Fibroblast of villous mesenchyme (primary cell): ENCODE measurements around the gene FAM193A. TPM values are rescaled to one million over a fixed set of nuclear protein-coding genes. Genes with fewer than 3 reads are reported as not detected.

Experiments used
- DNase-seq: peaks from one replicate; pipeline ENCODE4 v3.0.0-alpha.2; 2010; ENCODE audit warnings: low read depth
- H3K4me3 ChIP-seq: 2 replicates; pipeline ENCODE4 v1.5.1; 2011; ENCODE audit warnings: low read depth, mild to moderate bottlenecking, low read length
- total RNA-seq: library from RNA; depleted of rRNA; stranded (reverse); fragments of >200 nt; gene quantifications from 2 replicates; pipeline ENCODE4 v1.2.3, GENCODE V29; 2012
- TF ChIP-seq, protein P1 (sequence below): IDR thresholded peaks from 2 replicates; pipeline ENCODE4 v1.5.1; 2012; ENCODE audit warnings: low read depth, mild to moderate bottlenecking, low read length; ENCODE audit not compliant: insufficient read depth

The FAM193A gene
- total RNA-seq, 1 donor, result 23.7 TPM

DNA sequence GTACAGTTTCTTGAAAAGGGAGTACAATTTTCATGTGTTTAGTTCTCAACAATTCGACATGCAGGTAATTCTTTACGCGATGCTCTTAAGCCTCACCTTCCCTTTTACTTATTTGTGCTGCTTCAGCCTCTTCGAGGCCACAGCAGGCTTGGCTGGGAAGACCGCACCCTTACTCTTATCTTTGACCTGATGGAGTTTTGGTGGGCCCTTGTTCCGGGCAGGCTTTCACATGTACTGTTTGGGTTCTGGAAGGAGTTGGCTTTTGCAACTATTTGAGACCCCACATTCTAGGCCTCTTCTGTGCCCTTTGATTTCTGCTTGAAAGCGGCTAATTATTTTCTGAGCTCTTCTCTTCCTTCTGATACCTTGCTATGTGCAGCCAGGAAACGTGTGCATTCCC is 60.2 kb downstream of the FAM193A start:
- TF ChIP-seq, protein P1, sequence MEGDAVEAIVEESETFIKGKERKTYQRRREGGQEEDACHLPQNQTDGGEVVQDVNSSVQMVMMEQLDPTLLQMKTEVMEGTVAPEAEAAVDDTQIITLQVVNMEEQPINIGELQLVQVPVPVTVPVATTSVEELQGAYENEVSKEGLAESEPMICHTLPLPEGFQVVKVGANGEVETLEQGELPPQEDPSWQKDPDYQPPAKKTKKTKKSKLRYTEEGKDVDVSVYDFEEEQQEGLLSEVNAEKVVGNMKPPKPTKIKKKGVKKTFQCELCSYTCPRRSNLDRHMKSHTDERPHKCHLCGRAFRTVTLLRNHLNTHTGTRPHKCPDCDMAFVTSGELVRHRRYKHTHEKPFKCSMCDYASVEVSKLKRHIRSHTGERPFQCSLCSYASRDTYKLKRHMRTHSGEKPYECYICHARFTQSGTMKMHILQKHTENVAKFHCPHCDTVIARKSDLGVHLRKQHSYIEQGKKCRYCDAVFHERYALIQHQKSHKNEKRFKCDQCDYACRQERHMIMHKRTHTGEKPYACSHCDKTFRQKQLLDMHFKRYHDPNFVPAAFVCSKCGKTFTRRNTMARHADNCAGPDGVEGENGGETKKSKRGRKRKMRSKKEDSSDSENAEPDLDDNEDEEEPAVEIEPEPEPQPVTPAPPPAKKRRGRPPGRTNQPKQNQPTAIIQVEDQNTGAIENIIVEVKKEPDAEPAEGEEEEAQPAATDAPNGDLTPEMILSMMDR, result no peak
- no peak overlapping the region for H3K4me3 ChIP-seq
- DNase-seq, result no peak

DNA sequence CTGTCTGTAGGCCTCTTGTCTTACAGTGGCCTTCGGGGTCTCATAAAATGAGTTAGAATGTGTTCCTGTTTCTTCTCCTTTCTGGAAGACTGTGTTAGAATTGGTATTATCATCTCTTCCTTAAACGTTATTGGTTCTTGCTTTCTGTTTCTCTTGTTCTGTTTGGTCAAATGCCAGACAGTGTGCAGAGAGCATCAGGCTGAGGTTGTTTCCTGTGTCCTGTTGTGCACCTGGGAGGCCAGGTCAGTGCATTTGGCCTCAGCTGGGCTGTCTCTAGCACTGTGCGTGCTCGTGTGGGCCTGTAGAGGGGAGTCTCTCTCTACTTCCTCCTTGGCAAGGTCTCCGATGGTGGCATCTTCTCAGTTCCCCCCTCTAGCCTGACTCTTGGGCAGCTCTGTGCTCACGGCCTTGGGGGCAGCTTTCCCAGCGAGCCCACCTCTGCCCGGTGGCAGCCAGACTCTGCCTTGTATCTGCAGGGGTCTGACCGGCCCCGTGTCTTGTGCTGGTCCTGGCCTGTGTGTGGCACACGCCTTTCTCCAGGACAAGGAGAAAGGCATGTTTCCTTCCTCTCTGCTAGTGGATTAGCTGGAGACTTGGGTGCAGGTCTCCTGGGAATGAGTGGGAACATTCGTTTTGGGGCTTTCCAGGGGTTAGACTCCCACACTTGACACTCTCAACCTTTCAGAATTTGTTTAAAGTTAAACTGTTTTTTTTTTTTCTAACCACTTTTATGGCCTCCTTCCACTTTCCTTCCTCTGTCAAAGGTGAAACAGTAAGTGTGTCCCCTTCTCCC is 62.3 kb downstream of the FAM193A start:
- no peak overlapping the region for H3K4me3 ChIP-seq
- TF ChIP-seq, protein P1, result no peak
- DNase-seq, result peak; percentile 41

DNA sequence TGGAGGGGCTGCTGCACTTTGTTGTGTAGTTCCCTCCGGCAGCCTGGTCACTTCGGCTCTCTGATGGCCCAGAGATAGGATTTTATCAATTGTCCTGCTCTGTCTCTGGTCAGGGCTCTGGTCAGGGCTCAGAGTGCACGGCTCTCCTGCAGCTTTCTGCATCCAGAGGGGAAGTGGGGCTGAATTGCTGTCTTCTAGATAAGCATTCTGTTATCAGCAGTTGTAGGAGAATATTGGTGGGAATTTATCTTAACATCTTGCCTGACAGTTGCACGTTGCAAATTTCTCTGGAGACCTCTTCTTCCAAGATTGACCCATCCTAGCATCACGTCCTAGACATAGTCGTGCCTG is 62.8 kb downstream of the FAM193A start:
- DNase-seq, result no peak
- H3K4me3 ChIP-seq, result no peak overlapping the region
- TF ChIP-seq, protein P1, result no peak

DNA sequence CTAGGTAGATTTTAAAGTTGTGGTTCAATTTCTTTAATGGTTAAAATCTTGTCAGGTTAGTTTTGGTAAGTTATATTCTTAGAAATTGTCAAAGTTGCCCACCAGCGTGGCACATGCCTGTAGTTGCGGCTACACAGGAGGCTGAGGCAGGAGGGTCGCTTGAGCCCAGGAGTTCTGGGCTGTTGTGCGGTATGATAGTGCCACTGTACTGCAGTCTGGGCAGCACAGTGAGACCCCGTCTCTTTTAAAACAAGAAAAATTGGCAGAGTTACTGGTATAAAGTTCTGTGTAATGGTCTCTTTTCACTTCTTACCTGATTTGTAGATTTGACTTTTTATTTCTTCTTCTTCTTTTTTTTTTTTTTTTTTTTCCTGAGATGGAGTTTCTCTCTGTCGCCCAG is 64.4 kb downstream of the FAM193A start:
- DNase-seq, result no peak
- TF ChIP-seq, protein P1, result no peak
- no peak overlapping the region for H3K4me3 ChIP-seq

DNA sequence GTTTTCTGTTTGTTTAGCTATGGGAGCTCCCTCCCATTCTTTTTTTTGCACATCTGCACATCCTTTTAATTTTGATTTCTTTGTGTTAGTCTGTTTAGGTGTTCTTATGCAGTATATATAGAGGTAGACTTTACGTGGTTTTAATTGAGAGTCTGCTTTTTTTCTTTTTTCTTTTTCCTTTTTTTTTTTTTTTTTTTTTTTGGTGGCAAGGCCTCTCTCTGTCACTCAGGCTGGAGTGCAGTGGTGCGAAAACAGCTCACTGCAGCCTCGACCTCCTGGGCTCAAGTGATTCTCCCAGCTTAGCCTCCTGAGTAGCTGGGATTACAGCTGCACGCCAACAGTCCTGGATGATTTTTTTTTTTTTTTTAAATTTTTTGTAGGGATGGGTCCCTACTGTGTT is 68.2 kb downstream of the FAM193A start:
- DNase-seq, result no peak
- TF ChIP-seq, protein P1, result no peak

DNA sequence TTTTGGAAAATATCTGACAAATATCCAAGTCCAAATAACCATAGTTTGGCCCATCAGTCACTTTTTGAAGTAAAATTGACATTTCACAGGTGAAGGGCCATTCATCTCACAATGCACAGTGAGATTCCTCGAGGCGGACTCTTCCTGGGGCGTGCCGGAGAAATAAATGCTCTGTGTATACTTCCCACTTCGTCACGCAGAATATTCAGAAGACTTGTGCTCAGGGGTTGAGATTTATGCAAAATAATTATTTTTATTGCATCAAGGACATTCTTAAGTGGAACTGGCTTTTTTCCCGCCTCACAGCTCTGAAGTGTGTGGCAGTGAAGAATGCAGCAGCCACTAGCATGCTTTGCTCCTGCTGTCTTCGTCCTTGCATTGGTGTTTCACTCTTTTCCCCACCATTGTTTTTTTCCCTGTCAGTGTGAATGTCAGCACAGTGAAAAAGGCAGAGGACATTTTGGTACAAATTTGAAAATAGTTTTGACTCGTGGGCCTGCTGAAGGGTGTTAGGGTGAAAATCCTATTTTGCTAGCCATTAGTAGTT is 70.6 kb downstream of the FAM193A start:
- H3K4me3 ChIP-seq, result no peak overlapping the region
- TF ChIP-seq, protein P1, result no peak

More for the DNA sequence above, 68.2 kb downstream of the FAM193A start:
- H3K4me3 ChIP-seq, result no peak overlapping the region

DNA sequence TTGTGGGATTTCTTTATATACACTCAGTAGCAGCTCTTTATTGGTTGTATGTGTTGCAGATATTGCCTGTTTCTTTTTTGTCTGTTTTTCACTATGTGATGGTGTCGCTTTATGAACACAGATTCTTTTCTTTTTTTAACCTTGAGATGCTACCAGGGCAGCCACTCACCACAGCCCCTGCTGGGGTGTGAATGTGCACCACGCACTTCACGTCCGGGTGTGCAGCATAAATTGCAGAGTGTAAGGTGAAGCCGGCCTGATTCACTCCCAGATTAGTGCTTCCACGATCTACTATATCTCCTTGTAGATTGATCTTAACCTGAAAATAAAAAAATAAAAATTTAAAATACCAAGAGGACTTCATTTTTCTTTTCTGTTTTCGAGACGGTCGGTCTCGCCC is 71.4 kb downstream of the FAM193A start:
- H3K4me3 ChIP-seq, result no peak overlapping the region
- TF ChIP-seq, protein P1, result no peak
- DNase-seq, result no peak

More for the DNA sequence above, 70.6 kb downstream of the FAM193A start:
- DNase-seq, result no peak
